Hippocampal formation (tissue), 2 donors: ENCODE data around the gene MSANTD3.

ENCODE experiments used
- DNase-seq, 2 donors: peaks; one replicate each; lab custom pipeline; 2025; lab: John Stamatoyannopoulos, UW

MSANTD3 gene

DNA sequence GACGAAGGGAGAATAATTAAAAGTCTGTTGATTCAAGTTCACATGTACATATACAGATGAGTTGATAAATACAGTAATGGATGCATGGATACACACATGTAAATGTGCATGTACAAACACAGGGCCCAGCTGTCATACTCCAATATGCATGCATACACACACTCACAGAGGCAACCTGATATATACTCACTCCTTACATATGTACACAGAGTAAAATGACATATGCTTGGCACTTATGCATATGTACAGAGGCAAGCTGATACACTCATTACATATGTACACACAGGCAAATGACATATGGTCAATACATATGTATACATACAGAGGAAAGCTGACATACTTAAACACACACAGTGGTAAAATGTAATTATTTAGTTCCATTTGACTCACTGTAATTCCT, 38.8 kb downstream of the MSANTD3 start:
- DNase-seq, result no peak

DNA sequence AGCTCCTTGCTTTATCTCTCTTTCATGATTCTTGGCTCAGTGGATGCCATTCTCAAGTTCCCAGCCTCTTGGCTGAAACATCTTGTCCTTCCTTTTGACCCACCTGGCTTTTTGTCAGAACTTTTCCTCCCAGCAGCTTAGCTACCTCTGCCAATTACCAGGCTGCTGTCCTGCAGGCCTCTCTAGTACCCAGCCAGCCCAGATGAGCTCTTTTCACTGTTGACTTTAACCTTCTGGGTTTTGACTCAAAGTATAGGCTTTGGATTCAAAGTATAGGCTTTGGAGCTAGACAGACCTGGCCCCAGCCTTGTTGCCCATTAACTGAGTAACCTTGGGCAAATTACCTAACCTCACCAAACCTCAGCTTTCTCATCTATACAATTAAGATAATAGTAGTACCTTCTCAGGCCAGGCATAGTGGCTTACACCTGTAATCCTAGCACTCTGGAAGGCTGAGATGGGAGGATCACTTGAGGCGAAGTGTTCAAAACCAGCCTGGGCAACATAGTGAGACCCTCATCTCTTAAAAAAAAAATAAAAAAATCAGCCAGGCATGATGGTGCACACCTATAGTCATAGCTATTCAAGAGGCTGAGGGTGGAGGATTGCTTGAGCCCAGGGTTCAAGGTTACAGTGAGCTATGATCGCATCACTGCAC, 39.4 kb downstream of the MSANTD3 start:
- DNase-seq, result no peak

DNA sequence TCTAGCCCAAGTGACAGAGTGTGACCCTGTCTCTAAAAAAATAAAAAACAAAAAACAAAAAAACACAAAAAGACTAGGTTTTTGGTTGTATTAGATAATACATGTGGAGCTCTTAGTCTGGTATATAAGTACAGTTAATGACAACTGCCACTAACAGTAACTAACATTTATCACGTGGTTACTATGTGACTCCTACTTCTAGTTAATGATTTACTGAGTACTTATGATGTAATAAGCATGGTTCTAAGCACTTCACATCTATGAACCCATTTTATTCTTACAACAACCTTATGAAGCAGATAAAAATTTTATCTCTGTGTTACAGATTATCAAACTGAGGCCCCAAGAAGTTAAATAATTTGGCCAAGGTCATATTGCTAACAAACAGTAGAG, 39.9 kb downstream of the MSANTD3 start:
- no peak for DNase-seq

DNA sequence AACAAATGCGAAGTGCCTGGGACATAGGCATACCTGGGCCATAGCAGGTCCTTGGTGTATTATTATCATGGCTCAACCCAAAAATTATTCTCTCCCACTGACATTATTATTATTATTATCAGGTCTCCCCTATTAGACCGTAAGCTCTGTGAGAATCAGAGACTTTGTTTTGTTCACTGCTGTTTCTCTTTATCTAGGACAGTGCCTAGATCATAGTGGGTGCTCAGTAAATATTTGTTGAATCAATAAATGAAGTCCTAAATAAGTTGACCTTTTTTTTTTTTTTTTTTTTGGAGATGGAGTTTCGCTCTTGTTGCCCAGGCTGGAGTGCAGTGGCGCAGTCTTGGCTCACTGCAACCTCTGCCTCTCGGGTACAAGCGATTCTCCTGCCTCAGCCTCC, 41.1 kb downstream of the MSANTD3 start:
- no peak for DNase-seq

DNA sequence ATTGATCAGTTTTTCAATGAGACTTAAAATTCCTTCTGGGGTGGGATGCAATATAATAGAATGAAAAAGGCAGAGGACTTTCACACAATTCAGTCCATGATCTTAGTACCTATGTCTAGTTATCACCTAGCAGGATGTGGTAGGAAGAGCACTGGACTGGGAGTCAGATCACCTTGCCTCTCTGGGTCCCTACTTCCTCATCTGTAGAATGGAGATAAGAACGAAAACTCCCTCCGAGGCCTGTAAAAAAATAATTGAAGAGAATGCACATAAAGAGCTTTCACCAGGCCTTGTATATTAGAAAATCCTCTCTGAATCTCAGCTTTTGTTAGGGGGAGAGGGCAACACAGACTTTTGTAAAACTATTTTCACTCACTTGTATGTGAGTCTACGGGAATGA, 45.3 kb downstream of the MSANTD3 start:
- no peak for DNase-seq

DNA sequence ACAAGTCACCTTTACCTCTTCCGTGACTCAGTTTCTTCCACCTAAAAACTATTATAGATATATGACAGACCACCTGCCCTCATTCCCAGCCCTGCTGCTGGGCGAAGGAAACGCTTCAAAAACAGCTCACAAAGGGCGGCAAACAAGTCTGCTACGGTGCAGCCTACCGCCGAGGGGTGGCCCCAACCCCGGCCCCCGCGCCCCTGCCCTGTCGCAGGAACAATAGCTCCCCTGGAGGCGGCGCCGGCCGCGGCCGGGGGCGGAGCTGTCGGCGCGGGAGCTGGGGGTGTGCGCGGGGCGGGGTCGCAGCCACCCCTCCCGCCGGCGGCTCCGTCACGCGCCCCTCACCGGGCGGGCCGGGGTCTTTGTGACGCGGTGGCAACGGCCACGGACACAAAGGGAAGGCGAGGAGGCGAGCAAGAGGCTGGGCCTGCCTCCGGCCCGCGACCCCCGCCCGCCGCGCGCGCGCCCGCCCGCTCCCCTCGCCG, 45.9 kb downstream of the MSANTD3 start, which contains the start of gene TMEFF1:
TSS of gene TMEFF1 (plus strand) at position 362 of the 488 bp plus-strand sequence. CDS start 396 bp downstream, outside the sequence.
- DNase-seq, result peak; percentile 52 to 58

DNA sequence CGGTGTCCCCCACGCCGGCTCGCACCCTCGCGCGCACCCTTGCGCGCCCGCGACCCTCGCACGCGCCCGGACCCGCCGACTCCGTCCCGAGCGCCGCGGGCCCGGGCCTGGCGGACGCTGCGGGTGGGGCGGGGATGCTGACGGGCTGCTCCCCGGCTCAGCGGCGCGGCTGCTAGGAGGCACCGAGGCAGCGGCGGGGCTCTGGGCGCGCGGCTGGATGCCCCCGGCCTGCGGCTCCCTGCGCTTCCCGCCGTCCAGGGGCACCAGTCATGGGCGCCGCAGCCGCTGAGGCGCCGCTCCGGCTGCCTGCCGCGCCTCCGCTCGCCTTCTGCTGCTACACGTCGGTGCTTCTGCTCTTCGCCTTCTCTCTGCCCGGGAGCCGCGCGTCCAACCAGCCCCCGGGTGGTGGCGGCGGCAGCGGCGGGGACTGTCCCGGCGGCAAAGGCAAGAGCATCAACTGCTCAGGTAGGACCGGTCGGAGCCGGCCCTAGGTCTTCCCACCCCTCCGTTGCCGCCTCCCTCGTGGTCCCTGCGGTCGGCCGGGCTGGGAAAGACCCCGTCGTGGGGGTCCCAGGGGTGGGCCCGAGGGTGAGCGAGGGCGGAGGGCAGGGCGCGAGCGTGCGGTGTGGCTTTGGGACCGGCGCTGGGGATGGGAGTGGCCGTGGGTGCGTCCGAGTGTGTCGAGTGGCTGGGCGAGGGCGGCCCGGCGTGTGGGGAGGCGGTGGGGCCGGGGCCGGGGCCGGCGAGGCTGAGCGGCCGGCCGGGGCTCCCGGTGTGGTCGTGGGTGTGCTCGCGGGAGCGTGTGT, 46.5 kb downstream of the MSANTD3 start:
- DNase-seq, result no peak

DNA sequence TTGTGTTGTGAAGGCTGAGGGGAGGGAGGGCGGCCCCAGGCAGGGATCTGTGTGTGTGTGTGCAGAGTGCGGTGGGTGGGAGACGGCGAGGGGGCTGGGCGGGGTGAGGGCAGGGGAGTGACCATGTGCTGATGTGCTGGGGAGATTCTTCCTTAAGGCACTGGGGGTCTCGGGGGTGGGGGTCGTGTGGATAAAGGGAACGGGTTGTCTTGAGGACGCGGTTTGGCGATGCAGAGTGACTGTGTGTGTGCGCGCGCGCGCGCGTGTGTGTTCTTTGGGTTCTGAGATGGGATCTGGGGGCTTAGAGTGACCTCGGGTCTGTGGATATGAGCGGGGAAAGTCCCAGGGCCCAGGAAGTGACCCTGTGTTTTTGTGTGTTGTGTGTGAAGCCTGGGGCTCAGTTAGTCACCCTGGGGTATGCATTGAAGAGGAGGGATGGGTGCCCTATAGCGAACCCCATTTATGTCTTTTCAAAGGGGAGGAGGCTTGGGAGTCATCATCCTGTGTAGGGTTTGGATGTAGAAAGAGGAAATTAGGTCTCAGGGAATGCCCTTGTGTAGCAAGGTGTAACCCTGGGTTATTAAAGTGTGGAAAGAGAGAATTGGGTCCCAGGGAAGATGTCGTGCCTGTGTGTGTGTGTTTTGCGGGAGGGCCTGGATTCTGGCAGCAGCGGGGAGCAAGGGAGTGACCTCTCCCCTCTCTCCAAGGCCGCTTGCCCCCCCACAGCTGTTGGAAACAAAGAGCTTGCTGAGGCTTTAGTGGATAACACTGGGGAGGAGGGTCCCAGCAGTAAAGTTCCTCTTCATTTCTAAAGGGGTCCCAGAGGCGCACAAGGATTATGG, 47.4 kb downstream of the MSANTD3 start:
- DNase-seq, result peak in 1 of 2 donors; percentile 23

DNA sequence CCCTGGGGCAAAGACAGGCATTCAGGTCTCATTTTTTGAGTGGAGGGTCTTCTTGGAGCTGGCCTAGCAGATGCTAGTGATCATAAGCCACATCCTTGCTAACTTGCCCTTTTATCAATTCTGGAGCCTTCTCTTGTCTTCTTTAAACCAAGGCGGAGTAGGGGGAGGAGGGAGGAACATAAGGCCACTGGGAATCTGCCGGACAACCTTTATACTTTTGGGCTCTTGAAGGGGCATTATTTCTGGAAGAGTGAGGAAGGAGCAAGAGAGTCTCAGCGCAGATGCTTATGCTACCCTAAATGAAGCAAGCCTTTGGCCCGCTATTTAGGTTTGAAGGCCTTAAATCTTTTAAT, 48.0 kb downstream of the MSANTD3 start:
- DNase-seq, result no peak

DNA sequence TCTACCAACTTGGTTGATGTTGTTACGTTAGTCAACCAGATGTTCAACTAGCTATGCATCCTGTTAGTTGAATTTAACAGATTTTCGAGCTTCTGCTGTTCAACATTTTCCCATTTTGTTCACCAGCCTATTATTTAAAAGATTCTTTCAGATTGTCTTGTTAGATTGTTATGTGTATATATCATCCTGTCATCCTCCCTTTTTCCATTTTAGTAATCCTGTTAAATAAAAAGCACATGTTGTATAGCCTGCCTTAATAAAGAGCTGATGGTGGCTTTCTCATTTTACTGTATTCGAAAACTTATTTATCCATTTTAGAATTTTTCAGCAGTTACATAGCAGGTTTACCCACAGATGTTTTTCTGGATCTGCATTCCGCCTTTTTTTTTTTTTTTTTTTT, 50.3 kb downstream of the MSANTD3 start:
- no peak for DNase-seq

DNA sequence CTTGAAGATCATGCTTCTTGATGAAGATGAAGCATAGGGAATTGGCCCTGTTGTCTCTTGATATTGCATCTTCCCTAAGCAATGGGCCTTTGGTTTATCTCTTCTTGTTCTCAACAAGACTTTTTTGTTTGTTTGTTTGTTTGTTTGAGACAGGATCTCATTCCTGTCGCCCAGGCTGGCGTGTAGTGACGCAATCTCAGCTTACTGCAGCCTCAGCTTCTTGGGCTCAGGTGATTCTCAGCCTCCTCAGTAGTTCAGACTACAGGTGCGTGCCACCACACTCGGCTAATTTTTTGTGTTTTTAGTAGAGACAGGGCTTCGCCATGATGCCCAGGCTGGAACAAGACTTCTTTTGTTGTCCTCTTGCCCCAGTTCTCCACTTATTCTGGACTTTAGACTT, 51.2 kb downstream of the MSANTD3 start:
- no peak for DNase-seq

DNA sequence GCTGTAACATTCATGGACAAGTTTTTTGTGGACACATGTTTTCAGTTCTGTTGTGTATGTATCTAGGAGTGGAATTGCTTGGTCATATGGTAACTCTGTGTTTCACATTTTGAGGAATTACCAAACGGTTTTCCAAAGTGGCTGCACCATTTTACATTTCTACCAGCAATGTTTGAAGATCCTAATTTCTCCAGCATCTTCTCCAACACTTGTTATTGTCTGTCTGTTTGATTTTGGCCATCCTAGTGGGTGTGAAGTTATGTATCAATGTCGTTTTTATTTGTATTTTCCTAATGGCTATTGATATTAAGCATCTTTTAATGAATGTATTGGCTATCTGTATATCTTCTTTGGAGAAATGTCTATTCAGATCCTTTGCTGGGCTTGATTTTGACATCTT, 52.9 kb downstream of the MSANTD3 start:
- DNase-seq, result no peak

DNA sequence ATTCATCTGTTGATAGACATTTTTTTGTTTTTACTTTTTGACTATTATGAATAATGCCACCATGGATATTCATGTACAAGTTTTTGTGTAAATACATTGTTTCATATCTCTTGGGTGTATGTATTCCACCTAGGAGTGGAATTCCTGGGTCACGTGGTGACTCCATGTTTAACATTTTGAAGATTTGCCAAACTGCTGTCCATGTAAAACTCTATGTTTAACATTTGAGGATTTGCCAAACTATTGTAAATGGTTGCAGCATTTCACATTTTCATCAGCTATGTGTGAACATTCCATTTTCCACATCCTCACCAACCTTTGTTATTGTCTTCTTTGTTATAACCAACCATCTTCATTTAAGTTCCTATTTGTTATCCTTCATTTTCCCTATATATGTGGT, 58.3 kb downstream of the MSANTD3 start:
- DNase-seq, result no peak

DNA sequence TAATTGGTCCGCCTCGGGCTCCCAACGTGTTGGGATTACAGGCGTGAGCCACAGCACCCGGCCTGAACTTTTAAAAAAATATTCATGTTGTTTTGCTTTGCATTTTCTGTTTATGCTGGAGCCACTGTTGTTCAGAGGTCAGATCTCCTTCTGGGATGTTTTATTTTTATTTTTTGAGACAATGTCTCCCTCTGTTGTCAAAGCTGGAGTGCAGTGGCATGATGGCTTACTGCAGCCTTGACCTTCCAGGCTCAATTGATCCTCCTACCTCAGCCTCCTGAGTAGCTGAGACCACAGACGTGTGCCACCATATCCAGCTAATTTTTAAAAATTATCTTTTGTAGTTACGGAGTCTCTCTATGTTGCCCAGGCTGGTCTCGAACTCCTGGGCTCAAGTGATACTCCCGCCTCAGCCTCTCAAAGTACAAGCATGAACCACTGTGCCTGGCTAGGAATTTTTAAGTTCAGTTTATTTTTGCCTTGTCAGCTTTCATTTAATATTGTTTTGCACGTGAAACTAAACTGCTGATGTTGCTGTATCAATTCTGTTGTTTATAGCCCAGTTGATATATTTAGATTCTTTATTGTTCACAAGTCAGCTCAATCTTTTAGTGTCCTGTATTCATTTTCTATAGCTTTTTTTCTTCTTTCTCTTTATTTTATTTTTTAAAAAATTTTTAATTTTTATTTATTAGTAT, 59.7 kb downstream of the MSANTD3 start:
- DNase-seq, result no peak

DNA sequence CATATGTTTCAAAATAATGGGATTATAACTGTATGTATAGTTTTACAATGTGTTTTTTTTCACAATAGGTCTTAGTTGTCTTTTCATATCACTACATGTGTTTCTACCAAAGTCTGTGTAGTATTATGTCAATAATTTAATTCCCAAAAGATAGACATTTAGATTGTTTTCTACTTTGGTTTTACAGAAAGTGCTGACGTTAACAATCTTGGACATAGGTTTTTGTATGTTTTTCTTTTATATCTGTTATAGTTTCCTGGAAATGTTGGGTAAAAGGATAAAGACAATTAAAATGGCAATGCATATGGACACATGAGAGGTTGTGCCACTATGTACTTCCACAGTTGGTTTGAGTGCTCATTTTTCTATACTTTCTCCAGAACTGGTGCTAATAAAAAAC, 61.2 kb downstream of the MSANTD3 start:
- DNase-seq, result no peak

DNA sequence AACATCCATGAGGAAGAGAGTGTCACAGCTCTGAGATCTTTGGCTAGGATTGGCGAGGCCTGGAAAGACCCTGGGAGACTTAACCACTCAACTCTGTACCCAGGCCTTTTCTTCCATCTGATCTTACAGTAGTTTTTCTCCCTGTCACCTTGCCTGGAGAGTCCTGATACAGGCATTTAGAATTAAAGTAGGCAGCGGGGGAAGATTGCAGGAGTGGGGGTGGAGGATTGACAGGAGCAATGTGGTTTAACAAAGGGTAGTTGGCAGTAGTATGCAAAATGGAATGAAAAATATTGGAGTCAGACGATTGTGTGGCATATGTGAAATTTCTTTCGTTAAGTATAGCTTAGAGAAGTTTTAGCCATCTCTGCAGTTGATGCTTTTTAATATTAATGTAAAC, 62.9 kb downstream of the MSANTD3 start:
- no peak for DNase-seq

DNA sequence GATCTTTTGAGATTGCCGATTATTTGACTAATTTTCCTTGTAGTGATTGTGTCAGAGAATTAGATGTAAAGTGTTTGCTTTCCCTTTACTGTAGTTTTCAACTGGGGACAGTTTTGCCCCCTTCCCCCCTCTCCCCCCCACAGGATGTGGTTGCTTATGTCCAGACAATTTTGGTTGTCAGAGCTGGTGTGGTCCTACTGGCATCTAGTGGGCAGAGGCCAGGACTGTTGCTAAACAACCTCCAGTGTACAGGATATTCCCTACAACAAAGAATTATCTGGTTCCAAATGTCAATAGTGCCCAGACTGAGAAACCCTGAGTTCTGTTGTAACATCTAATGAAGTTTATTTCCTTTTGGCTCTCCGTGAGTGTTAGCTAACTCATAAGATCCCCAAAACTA, 66.0 kb downstream of the MSANTD3 start:
- peak in 1 of 2 donors; percentile 28 for DNase-seq

DNA sequence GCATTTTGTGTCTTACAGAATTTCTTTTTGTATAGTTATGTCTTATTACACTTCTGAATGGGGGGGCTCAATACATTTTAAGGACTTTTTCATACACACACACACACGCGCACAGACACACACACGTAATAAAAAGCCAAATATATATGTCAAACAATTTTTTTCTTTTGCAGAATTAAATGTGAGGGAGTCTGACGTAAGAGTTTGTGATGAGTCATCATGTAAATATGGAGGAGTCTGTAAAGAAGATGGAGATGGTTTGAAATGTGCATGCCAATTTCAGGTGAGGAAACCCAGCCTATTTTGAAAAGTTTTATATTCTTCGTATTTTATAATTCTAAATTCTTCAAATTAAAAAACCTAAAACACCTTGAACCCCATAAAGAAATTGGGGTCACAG, 71.6 kb downstream of the MSANTD3 start:
- no peak for DNase-seq

DNA sequence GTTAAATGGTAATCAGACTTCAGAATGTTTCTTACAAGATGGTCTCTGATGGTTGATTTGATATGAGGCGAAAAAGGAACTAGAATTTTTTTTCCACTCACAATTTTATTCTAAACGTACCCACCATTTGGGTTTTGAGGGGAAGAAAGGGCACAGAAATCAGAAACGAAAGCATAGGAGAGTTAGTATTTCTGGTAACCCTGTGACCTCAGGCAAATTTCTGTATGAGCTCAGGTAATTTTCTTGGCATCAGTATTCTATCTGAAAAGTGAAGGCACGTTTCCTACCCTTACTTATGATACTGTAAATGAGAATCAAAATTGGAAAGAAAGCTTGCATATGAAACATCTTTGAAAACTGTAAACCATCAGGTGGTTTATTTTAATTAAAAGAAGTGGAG, 72.5 kb downstream of the MSANTD3 start:
- no peak for DNase-seq

DNA sequence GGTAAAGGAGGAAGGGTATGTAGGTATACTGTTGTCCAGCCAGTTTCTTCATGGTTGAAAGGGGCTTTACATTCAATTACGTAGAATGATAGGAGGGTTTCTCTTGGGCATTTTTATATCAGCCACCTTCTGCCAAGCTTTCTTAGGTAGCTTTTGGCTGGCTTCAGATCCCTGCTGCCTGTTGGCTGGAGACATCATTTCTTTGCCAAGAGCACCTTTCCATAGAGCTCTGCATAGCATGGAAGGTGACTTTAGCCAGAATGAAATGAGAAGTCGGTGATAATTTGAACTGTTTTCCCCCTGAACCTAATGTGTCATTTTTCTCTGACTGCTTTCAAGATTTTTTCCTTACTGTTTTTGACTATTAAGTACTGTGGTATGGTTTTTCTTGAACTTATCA, 72.9 kb downstream of the MSANTD3 start:
- DNase-seq, result no peak
